NCI-H748 (cell line): ENCODE data around the gene PSPN.

Source experiments
- DNase-seq: peaks from one replicate; lab custom pipeline; 2025; ENCODE audit not compliant: unreplicated experiment; lab: John Stamatoyannopoulos, UW

The PSPN gene

GRCh38 chr19:6333439-6333838 lies 42.3 kb downstream of the PSPN start, which contains the start of gene ACER1:
TSS of gene ACER1 (minus strand) at chr19:6333612. CDS start at chr19:6333551, 61 bp downstream.
- DNase-seq, result no peak

DNA sequence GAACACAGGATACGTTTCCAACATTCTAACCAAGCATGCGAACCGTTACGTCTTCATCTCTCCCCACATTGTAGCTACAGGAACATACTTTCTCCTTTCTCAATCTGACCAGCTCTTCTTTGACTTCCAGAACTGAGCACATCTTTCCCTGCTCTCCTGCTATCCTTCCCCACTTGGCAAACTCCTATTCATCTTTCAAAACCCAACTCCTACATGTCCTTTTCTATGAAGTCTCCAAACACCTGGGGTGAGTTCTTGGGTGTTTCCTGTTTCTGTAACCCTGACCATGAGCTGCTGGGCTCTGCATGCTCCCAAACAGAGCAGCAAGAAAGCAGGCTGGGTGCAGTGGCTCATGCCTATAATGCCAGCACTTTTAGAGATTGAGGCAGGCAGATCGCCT lies 48.9 kb downstream of the PSPN start:
- DNase-seq, result no peak

DNA sequence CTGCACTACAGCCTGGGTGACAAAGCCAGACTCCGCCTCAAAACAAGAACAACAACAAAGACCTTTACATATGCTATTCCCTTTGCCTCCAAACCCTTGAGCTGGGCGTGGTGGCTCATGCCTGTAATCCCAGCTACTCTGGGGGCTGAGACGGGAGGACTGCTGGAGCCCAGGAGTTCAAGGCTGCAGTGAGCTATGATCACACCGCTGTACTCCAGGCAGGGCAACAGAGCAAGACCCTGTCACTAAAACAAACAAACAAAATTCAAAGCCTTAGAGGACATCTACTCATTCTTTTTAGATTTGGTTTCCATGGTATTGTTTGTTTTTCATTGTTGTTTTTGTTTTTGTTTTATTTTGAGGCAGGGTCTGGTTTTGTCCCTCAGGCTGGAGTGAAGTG lies 50.1 kb downstream of the PSPN start:
- DNase-seq, result no peak
